Loucy (cell line): ENCODE data around the gene POTEH.
"Not testable (repeated sequence)": the region's sequence is repeated elsewhere in the genome, so short reads cannot be mapped to it uniquely, and the experiment has no call there.

Experiments used
- EZH2phosphoT487 ChIP-seq: fragments of 200-600 bp; IDR thresholded peaks from 2 replicates; pipeline ENCODE4 v1.6.1; 2018; ENCODE audit warnings: antibody characterized with exemption, mild to moderate bottlenecking, moderate library complexity, borderline replicate concordance
- TF ChIP-seq, protein P1 (sequence below): fragments of 200-600 bp; sonication (generic); conservative IDR thresholded peaks from 2 replicates; pipeline ENCODE4 v1.5.1; 2014; ENCODE audit warnings: mild to moderate bottlenecking, antibody characterized with exemption, low read length

DNA sequence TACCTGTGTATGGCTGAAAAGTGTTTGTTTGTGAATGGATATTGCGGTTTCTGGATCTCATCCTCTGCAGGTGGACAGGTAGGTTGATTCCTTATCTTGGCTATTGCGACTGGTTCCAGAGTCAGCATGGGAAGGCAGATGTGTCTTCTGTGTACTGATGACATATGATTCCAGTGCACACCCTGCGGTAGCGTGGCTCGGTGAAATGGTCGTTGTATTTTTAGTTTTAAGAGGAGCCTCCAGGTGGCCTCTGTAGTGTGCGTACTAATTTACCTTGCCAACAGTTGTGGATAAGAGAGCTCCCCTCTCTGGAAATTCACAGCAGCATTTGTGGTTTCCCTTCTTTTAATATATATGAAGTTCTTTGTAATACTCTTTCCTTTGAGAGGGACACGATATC, 10.1 kb upstream of the POTEH start:
- TF ChIP-seq, protein P1, sequence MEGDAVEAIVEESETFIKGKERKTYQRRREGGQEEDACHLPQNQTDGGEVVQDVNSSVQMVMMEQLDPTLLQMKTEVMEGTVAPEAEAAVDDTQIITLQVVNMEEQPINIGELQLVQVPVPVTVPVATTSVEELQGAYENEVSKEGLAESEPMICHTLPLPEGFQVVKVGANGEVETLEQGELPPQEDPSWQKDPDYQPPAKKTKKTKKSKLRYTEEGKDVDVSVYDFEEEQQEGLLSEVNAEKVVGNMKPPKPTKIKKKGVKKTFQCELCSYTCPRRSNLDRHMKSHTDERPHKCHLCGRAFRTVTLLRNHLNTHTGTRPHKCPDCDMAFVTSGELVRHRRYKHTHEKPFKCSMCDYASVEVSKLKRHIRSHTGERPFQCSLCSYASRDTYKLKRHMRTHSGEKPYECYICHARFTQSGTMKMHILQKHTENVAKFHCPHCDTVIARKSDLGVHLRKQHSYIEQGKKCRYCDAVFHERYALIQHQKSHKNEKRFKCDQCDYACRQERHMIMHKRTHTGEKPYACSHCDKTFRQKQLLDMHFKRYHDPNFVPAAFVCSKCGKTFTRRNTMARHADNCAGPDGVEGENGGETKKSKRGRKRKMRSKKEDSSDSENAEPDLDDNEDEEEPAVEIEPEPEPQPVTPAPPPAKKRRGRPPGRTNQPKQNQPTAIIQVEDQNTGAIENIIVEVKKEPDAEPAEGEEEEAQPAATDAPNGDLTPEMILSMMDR = not testable (repeated sequence)
- not testable (repeated sequence) for TF ChIP-seq EZH2phosphoT487
